Skeletal muscle satellite cell (primary cell): ENCODE results near the gene SIRPA.

ENCODE experiments used
- H3K27me3 ChIP-seq: 2 replicates; pipeline ENCODE4 v1.7.0; 2013; ENCODE audit warnings: low read length; ENCODE audit not compliant: control insufficient read depth, insufficient read depth
- H3K36me3 ChIP-seq: 2 replicates; pipeline ENCODE4 v1.7.0; 2013; ENCODE audit warnings: mild to moderate bottlenecking, control low read depth, low read length; ENCODE audit not compliant: insufficient read depth
- H3K4me1 ChIP-seq: 2 replicates; pipeline ENCODE4 v1.7.0; 2013; ENCODE audit warnings: low read length; ENCODE audit not compliant: control insufficient read depth, insufficient read depth
- H3K4me2 ChIP-seq: 2 replicates; pipeline ENCODE4 v1.7.0; 2013; ENCODE audit warnings: mild to moderate bottlenecking, low read length
- H3K4me3 ChIP-seq: 2 replicates; pipeline ENCODE4 v1.7.0; 2013; ENCODE audit warnings: low read length
- H3K9ac ChIP-seq: 2 replicates; pipeline ENCODE4 v1.7.0; 2013; ENCODE audit warnings: mild to moderate bottlenecking, low read depth, low read length, moderate library complexity
- H3K9me3 ChIP-seq: replicated peaks from 2 replicates; pipeline ENCODE4 v1.7.0; 2013; ENCODE audit warnings: mild to moderate bottlenecking, control low read depth, low read length

Gene SIRPA

DNA sequence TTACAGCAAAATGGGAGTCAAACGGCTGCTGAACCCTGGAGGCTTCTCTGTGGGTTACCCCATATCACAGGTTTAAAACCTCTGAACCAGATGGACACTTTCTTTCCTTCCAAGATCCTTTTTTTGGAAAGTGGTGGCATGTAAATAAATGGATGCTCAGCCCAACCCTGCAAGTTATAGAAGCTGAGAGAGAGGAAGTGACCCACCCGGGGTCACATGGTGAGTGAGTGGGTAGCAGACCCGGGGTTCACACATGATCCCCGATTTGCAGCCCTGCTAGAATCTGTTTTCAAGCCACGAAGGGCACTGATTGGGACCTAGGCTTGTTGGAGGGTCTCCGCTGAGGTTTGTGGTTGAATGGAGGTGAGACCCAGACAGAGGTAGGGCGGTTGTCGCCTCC, 32.0 kb downstream of the SIRPA start:
- no peaks in the 10 kb centered on the region for H3K27me3 ChIP-seq
- no peaks in the 10 kb centered on the region for H3K4me1 ChIP-seq
- peaks cover 81% of the 10 kb centered on the region for H3K36me3 ChIP-seq
- no peaks in the 10 kb centered on the region for H3K9me3 ChIP-seq
- no peak overlapping the region for H3K9ac ChIP-seq
- no peak overlapping the region for H3K4me3 ChIP-seq
- no peak overlapping the region for H3K4me2 ChIP-seq

- peaks cover 5% of the 10 kb centered on the region for H3K4me1 ChIP-seq
- H3K36me3 ChIP-seq: peaks cover 78% of the 10 kb centered on the region
These were observed 32.9 kb downstream of the SIRPA start for GRCh38 chr20:1928154-1928553.

GRCh38 chr20:1928782-1929181, 33.6 kb downstream of the SIRPA start:
- H3K9me3 ChIP-seq: no peaks in the 10 kb centered on the region
- peaks cover 11% of the 10 kb centered on the region for H3K4me1 ChIP-seq
- peaks cover 72% of the 10 kb centered on the region for H3K36me3 ChIP-seq
- no peaks in the 10 kb centered on the region for H3K27me3 ChIP-seq
- no peak overlapping the region for H3K4me2 ChIP-seq
- H3K9ac ChIP-seq: no peak overlapping the region
- H3K4me3 ChIP-seq: no peak overlapping the region

More at GRCh38 chr20:1928154-1928553, 32.9 kb downstream of the SIRPA start:
- H3K4me2 ChIP-seq: no peak overlapping the region
- no peaks in the 10 kb centered on the region for H3K27me3 ChIP-seq
- no peak overlapping the region for H3K4me3 ChIP-seq
- H3K9me3 ChIP-seq: no peaks in the 10 kb centered on the region
- H3K9ac ChIP-seq: no peak overlapping the region

DNA sequence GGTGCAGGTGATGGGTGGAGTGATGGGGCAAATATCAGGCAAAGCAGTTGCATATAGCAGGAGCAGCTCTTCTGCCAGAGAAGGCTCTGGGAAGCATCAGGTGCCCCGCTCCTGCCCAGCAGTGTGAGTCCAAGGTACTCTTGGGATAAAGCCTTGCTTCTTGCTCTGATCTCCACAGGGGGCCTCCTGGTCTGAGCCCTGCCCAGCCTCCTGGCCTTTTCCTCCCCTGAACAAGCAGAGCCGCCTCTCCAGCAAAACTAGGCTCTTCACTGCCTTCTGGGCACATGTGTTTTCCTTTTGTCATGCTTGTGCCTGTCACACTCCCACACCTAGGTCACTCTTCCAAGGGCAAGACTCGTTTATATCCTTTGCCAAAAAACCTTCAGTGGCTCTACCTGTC, 34.3 kb downstream of the SIRPA start:
- no peak overlapping the region for H3K9ac ChIP-seq
- no peak overlapping the region for H3K4me3 ChIP-seq
- peaks cover 67% of the 10 kb centered on the region for H3K36me3 ChIP-seq
- peaks cover 18% of the 10 kb centered on the region for H3K4me1 ChIP-seq
- no peaks in the 10 kb centered on the region for H3K9me3 ChIP-seq
- no peak overlapping the region for H3K4me2 ChIP-seq
- H3K27me3 ChIP-seq: no peaks in the 10 kb centered on the region

GRCh38 chr20:1930165-1930564, 35.0 kb downstream of the SIRPA start:
- Histone ChIP-seq H3K9ac (no peak overlapping the region), H3K4me3 (no peak overlapping the region), H3K36me3 (peaks cover 64% of the 10 kb centered on the region), H3K27me3 (no peaks in the 10 kb centered on the region), H3K9me3 (no peaks in the 10 kb centered on the region), H3K4me1 (peaks cover 25% of the 10 kb centered on the region), H3K4me2 (no peak overlapping the region)

- peaks cover 64% of the 10 kb centered on the region for H3K36me3 ChIP-seq
- H3K9me3 ChIP-seq: no peaks in the 10 kb centered on the region
- H3K4me3 ChIP-seq: no peak overlapping the region
- H3K4me1 ChIP-seq: peaks cover 29% of the 10 kb centered on the region
- no peaks in the 10 kb centered on the region for H3K27me3 ChIP-seq
- no peak overlapping the region for H3K4me2 ChIP-seq
- H3K9ac ChIP-seq: no peak overlapping the region
These were observed 36.6 kb downstream of the SIRPA start for GRCh38 chr20:1931830-1932229.

- Histone ChIP-seq H3K9me3 (no peaks in the 10 kb centered on the region), H3K4me2 (no peak overlapping the region), H3K4me3 (no peak overlapping the region), H3K4me1 (peaks cover 29% of the 10 kb centered on the region), H3K9ac (no peak overlapping the region), H3K27me3 (no peaks in the 10 kb centered on the region), H3K36me3 (peaks cover 59% of the 10 kb centered on the region)
These were observed 37.8 kb downstream of the SIRPA start for GRCh38 chr20:1932971-1933370.

GRCh38 chr20:1933465-1933870, 38.3 kb downstream of the SIRPA start:
- Histone ChIP-seq H3K4me1 (peaks cover 29% of the 10 kb centered on the region), H3K9me3 (no peaks in the 10 kb centered on the region), H3K4me3 (no peak overlapping the region), H3K4me2 (peak overlapping the region; percentile 8), H3K36me3 (peaks cover 59% of the 10 kb centered on the region), H3K27me3 (no peaks in the 10 kb centered on the region), H3K9ac (no peak overlapping the region)

GRCh38 chr20:1934156-1934555, 38.9 kb downstream of the SIRPA start:
- H3K4me2 ChIP-seq: peak overlapping the region; percentile 43
- no peaks in the 10 kb centered on the region for H3K27me3 ChIP-seq
- no peaks in the 10 kb centered on the region for H3K9me3 ChIP-seq
- H3K36me3 ChIP-seq: peaks cover 59% of the 10 kb centered on the region
- no peak overlapping the region for H3K4me3 ChIP-seq
- H3K9ac ChIP-seq: peak overlapping the region; percentile 27
- peaks cover 29% of the 10 kb centered on the region for H3K4me1 ChIP-seq

- no peaks in the 10 kb centered on the region for H3K9me3 ChIP-seq
- peaks cover 29% of the 10 kb centered on the region for H3K4me1 ChIP-seq
- peaks cover 57% of the 10 kb centered on the region for H3K36me3 ChIP-seq
- peak overlapping the region; percentile 27 for H3K9ac ChIP-seq
- peak overlapping the region; percentile 43 for H3K4me2 ChIP-seq
- H3K4me3 ChIP-seq: no peak overlapping the region
- H3K27me3 ChIP-seq: no peaks in the 10 kb centered on the region
These were observed 39.7 kb downstream of the SIRPA start for GRCh38 chr20:1934721-1935573.

DNA sequence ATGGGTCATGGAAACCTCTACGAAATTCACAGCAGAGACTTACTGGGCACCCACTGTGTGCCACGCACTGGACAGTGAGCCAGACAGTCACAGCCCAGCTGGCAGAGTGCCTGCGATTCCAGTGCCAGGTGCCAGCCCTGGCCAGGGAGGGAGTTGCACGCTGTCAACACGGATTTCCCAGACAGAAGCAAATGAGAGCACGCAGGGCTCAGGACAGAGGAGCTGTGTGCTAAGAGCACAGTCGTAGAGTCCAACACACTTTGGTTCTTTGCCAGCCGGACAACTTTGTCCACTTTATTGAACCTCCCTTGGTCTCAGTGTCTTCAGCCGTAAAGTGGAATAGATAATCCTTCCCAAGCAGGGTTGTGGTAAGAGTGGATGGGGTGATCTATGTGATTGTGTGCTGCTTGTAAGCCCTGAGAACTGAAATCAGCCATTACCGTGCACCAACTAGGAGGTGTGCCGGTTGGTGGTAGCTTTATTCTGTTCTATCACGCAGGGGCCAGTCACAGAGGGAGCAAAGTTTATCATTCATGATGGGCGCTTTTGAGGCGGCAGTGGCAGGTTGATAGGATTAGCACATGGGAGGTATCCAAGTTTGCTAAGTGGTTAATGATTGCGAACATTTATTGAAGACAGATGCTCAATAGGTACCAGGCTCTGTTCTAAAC, 40.6 kb downstream of the SIRPA start:
- H3K9me3 ChIP-seq: no peaks in the 10 kb centered on the region
- no peaks in the 10 kb centered on the region for H3K27me3 ChIP-seq
- no peak overlapping the region for H3K4me3 ChIP-seq
- peaks cover 56% of the 10 kb centered on the region for H3K36me3 ChIP-seq
- H3K4me1 ChIP-seq: peaks cover 29% of the 10 kb centered on the region
- H3K4me2 ChIP-seq: no peak overlapping the region
- H3K9ac ChIP-seq: no peak overlapping the region
